HEK293T (cell line): Measurements from ENCODE around the gene NOD2.

ENCODE experiments used
- BHLHE40 ChIP-seq: fragments of 450-650 bp; IDR thresholded peaks from 2 replicates; pipeline ENCODE4 v1.6.1; 2016; ENCODE audit warnings: mild to moderate bottlenecking, moderate library complexity, borderline replicate concordance
- CTBP1 ChIP-seq: fragments of 450-650 bp; IDR thresholded peaks from 2 replicates; pipeline ENCODE4 v1.6.1; 2016; ENCODE audit warnings: borderline replicate concordance
- ELF4 ChIP-seq: fragments of 450-650 bp; IDR thresholded peaks from 2 replicates; pipeline ENCODE4 v1.6.1; 2017; ENCODE audit warnings: antibody characterized with exemption
- FOXA1 ChIP-seq: fragments of 450-650 bp; IDR thresholded peaks from 2 replicates; pipeline ENCODE4 v1.6.1; 2016; ENCODE audit warnings: mild to moderate bottlenecking
- FOXK2 ChIP-seq: fragments of 450-650 bp; IDR thresholded peaks from 2 replicates; pipeline ENCODE4 v1.6.1; 2016; ENCODE audit warnings: mild to moderate bottlenecking
- FOXM1 ChIP-seq: fragments of 450-650 bp; IDR thresholded peaks from 2 replicates; pipeline ENCODE4 v1.6.1; 2017; ENCODE audit warnings: mild to moderate bottlenecking, borderline replicate concordance
- L3MBTL2 ChIP-seq: fragments of 450-650 bp; conservative IDR thresholded peaks from 2 replicates; pipeline ENCODE4 v1.6.1; 2016; ENCODE audit warnings: mild to moderate bottlenecking
- LEF1 ChIP-seq: fragments of 450-650 bp; IDR thresholded peaks from 2 replicates; pipeline ENCODE4 v1.6.1; 2017; ENCODE audit warnings: mild to moderate bottlenecking, borderline replicate concordance
- NFRKB ChIP-seq: fragments of 450-650 bp; IDR thresholded peaks from 2 replicates; pipeline ENCODE4 v1.6.1; 2016; ENCODE audit warnings: mild to moderate bottlenecking, moderate library complexity
- PKNOX1 ChIP-seq: fragments of 450-650 bp; IDR thresholded peaks from 2 replicates; pipeline ENCODE4 v1.6.1; 2016
- SUZ12 ChIP-seq: fragments of 450-650 bp; IDR thresholded peaks from 2 replicates; pipeline ENCODE4 v1.6.1; 2016; ENCODE audit warnings: mild to moderate bottlenecking
- TARDBP ChIP-seq: fragments of 450-650 bp; IDR thresholded peaks from 2 replicates; pipeline ENCODE4 v1.6.1; 2016
- ZNF384 ChIP-seq: fragments of 450-650 bp; IDR thresholded peaks from 2 replicates; pipeline ENCODE4 v1.6.1; 2016

GRCh38 chr16:50736448-50736847 is 43.0 kb downstream of the NOD2 start:
- TF ChIP-seq ZNF384, result no peak
- no peak for TF ChIP-seq FOXM1
- no peak for TF ChIP-seq FOXK2
- no peak for TF ChIP-seq ELF4
- TF ChIP-seq FOXA1, result no peak
- TF ChIP-seq SUZ12, result no peak
- TF ChIP-seq NFRKB, result no peak
- no peak for TF ChIP-seq TARDBP
- no peak for TF ChIP-seq BHLHE40
- no peak for TF ChIP-seq L3MBTL2
- TF ChIP-seq PKNOX1, result no peak
- no peak for TF ChIP-seq CTBP1
- TF ChIP-seq LEF1, result no peak
